H1 (cell line): Measurements from ENCODE around the gene FCMR. TPM values are rescaled to one million over a fixed set of nuclear protein-coding genes. Genes with fewer than 3 reads are reported as not detected.

Experiments used
- CTCF ChIA-PET: fragments of 300-600 bp; sonication (Branson Sonifier 250); formaldehyde crosslinking; loops from one replicate; lab custom pipeline; 2021; ENCODE audit not compliant: partially characterized antibody; lab: Charles Lee
- POLR2A ChIA-PET: fragments of 300-600 bp; sonication (Branson Sonifier 250); formaldehyde crosslinking; loops from one replicate; lab custom pipeline; 2021; ENCODE audit warnings: inconsistent platforms; ENCODE audit not compliant: partially characterized antibody; lab: Charles Lee
- DNase-seq, 2 experiments: peaks; one replicate each; pipeline versions ENCODE4 v3.0.0 to v3.0.0-alpha.2; 2010 to 2022; ENCODE audit warnings: low spot score in 2 of 2, low read depth in 1 of 2, mixed read lengths in 1 of 2
- FAIRE-seq: peaks from 2 replicates; lab custom pipeline; 2011; peaks lifted over from hg19 to GRCh38; lab: Jason Lieb, UNC
- H2AFZ ChIP-seq: 2 replicates; pipeline ENCODE4 v1.8.1; 2012; ENCODE audit warnings: low read length, inconsistent platforms
- H2AK5ac ChIP-seq: 2 replicates; pipeline ENCODE4 v1.6.1; 2013; ENCODE audit warnings: low read depth, low read length
- H2BK120ac ChIP-seq: replicated peaks from 2 replicates; pipeline ENCODE3; 2013; ENCODE audit warnings: low read depth, low read length, inconsistent platforms
- H2BK12ac ChIP-seq: 2 replicates; pipeline ENCODE4 v1.6.1; 2013; ENCODE audit warnings: low read depth, low read length
- H2BK15ac ChIP-seq: 2 replicates; pipeline ENCODE4 v1.6.1; 2013; ENCODE audit warnings: low read length
- H2BK20ac ChIP-seq: 2 replicates; pipeline ENCODE4 v1.6.1; 2013; ENCODE audit warnings: low read length
- H2BK5ac ChIP-seq: 2 replicates; pipeline ENCODE4 v1.6.1; 2013; ENCODE audit warnings: low read depth, low read length
- H3K14ac ChIP-seq: 2 replicates; pipeline ENCODE4 v1.6.1; 2013; ENCODE audit warnings: inconsistent platforms; ENCODE audit not compliant: insufficient read length
- H3K18ac ChIP-seq: 2 replicates; pipeline ENCODE4 v1.6.1; 2013; ENCODE audit warnings: low read length; ENCODE audit errors: extremely low read depth
- H3K23ac ChIP-seq: 2 replicates; pipeline ENCODE4 v1.6.1; 2013; ENCODE audit warnings: inconsistent platforms; ENCODE audit not compliant: insufficient read length
- H3K23me2 ChIP-seq: 2 replicates; pipeline ENCODE4 v1.6.1; 2013; ENCODE audit warnings: low read depth, low read length
- H3K27ac ChIP-seq: 2 replicates; pipeline ENCODE4 v1.6.1; 2011; ENCODE audit warnings: low read depth, low read length, inconsistent platforms
- H3K27me3 ChIP-seq, 4 experiments: replicated peaks in 1 of 4; 1 replicate in 1 of 4; 2 replicates in 3 of 4; pipeline versions ENCODE4 v1.6.1 to v1.8.1; 2011 to 2013; ENCODE audit warnings: low read length in 3 of 4, mild to moderate bottlenecking in 3 of 4, inconsistent platforms in 2 of 4, mixed read lengths in 2 of 4, moderate library complexity in 1 of 4; ENCODE audit not compliant: control insufficient read depth in 3 of 4, insufficient read depth in 3 of 4; ENCODE audit errors: extremely low read depth in 1 of 4
- H3K36me3 ChIP-seq, 4 experiments: 2 replicates each; pipeline versions ENCODE4 v1.6.1 to v1.8.1; 2011 to 2013; ENCODE audit warnings: mild to moderate bottlenecking in 4 of 4, low read length in 3 of 4, moderate library complexity in 2 of 4, control low read depth in 1 of 4, inconsistent platforms in 1 of 4; ENCODE audit not compliant: insufficient read depth in 4 of 4, control insufficient read depth in 2 of 4
- H3K4ac ChIP-seq: replicated peaks from 2 replicates; pipeline ENCODE3; 2013; ENCODE audit warnings: low read length, low read depth, mixed read lengths, inconsistent platforms; ENCODE audit not compliant: insufficient read length
- H3K4me1 ChIP-seq, 4 experiments: replicated peaks in 1 of 4; 1 replicate in 1 of 4; 2 replicates in 3 of 4; pipeline versions ENCODE4 v1.6.1 to v1.8.1; 2011 to 2013; ENCODE audit warnings: low read length in 3 of 4, inconsistent platforms in 2 of 4, mixed read lengths in 1 of 4; ENCODE audit not compliant: insufficient read depth in 4 of 4, control insufficient read depth in 3 of 4
- H3K4me2 ChIP-seq, 2 experiments: 2 replicates each; pipeline versions ENCODE4 v1.6.1 to v1.8.1; 2011 to 2013; ENCODE audit warnings: low read depth in 2 of 2, low read length in 2 of 2, control low read depth in 1 of 2, inconsistent platforms in 1 of 2, mild to moderate bottlenecking in 1 of 2; ENCODE audit not compliant: insufficient read depth in 1 of 2
- H3K4me3 ChIP-seq, 4 experiments: fragments of 200-600, 300-600 bp in 1 of 4; sonication (generic), shearing (Covaris generic), sonication (Bioruptor Twin) in 1 of 4; 2 replicates each; pipeline versions ENCODE4 v1.5.1 to v1.8.1; 2011 to 2016; ENCODE audit warnings: low read length in 4 of 4, low read depth in 3 of 4, control low read depth in 2 of 4, inconsistent platforms in 2 of 4, mild to moderate bottlenecking in 2 of 4, mixed read lengths in 1 of 4, moderate library complexity in 1 of 4; ENCODE audit not compliant: insufficient read depth in 2 of 4; ENCODE audit errors: extremely low read depth in 1 of 4
- H3K56ac ChIP-seq: replicated peaks from 2 replicates; pipeline ENCODE3; 2013; ENCODE audit warnings: low read depth, mild to moderate bottlenecking, mixed read lengths, low read length, inconsistent platforms; ENCODE audit not compliant: insufficient read length
- H3K79me1 ChIP-seq: 2 replicates; pipeline ENCODE4 v1.6.1; 2013; ENCODE audit warnings: low read depth, low read length, control low read depth
- H3K79me2 ChIP-seq, 2 experiments: 2 replicates each; pipeline versions ENCODE4 v1.6.1 to v1.8.1; 2012 to 2013; ENCODE audit warnings: low read length in 2 of 2, mild to moderate bottlenecking in 2 of 2, inconsistent platforms in 1 of 2; ENCODE audit not compliant: insufficient read depth in 2 of 2, control insufficient read depth in 1 of 2
- H3K9ac ChIP-seq, 4 experiments: replicated peaks in 1 of 4; 1 replicate in 1 of 4; 2 replicates in 3 of 4; pipeline versions ENCODE4 v1.6.1 to v1.8.1; 2011 to 2013; ENCODE audit warnings: low read depth in 3 of 4, low read length in 3 of 4, control low read depth in 2 of 4, mild to moderate bottlenecking in 2 of 4, moderate library complexity in 2 of 4, inconsistent platforms in 1 of 4; ENCODE audit errors: extremely low read depth in 1 of 4
- H3K9me3 ChIP-seq, 2 experiments: 2 replicates each; pipeline versions ENCODE4 v1.6.1 to v1.8.1; 2012 to 2013; ENCODE audit warnings: mild to moderate bottlenecking in 2 of 2, moderate library complexity in 2 of 2, control low read depth in 1 of 2, inconsistent platforms in 1 of 2, low read depth in 1 of 2, low read length in 1 of 2, mixed read lengths in 1 of 2; ENCODE audit not compliant: insufficient read depth in 2 of 2
- H4K20me1 ChIP-seq, 2 experiments: replicated peaks in 1 of 2; 2 replicates each; pipeline versions ENCODE3 to v1.8.1; 2011 to 2013; ENCODE audit warnings: inconsistent platforms in 2 of 2, low read length in 2 of 2, mild to moderate bottlenecking in 1 of 2; ENCODE audit not compliant: insufficient read depth in 2 of 2, control insufficient read depth in 1 of 2
- H4K5ac ChIP-seq: 2 replicates; pipeline ENCODE4 v1.6.1; 2013; ENCODE audit warnings: low read length, low read depth, mixed read lengths, inconsistent platforms; ENCODE audit not compliant: insufficient read length
- H4K8ac ChIP-seq: 2 replicates; pipeline ENCODE4 v1.8.0; 2013; ENCODE audit warnings: mild to moderate bottlenecking, moderate library complexity, low read length, inconsistent platforms; ENCODE audit not compliant: insufficient read depth; ENCODE audit errors: extremely low read depth
- H4K91ac ChIP-seq: replicated peaks from 2 replicates; pipeline ENCODE3; 2013; ENCODE audit warnings: low read length, mixed read lengths, inconsistent platforms; ENCODE audit not compliant: insufficient read length
- ATF3 ChIP-seq: IDR thresholded peaks from 2 replicates; pipeline ENCODE4 v1.6.1; 2011; ENCODE audit warnings: low read depth, mild to moderate bottlenecking, low read length; ENCODE audit not compliant: insufficient read depth
- CHD1 ChIP-seq: IDR thresholded peaks from 2 replicates; pipeline ENCODE4 v1.6.1; 2012; ENCODE audit warnings: low read depth, low read length, improper control_type of control experiment
- CREB1 ChIP-seq: IDR thresholded peaks from 2 replicates; pipeline ENCODE4 v1.6.1; 2012; ENCODE audit warnings: inconsistent platforms
- CTBP2 ChIP-seq: IDR thresholded peaks from 2 replicates; pipeline ENCODE4 v1.7.0; 2011; ENCODE audit warnings: borderline replicate concordance, mild to moderate bottlenecking, moderate library complexity, mixed read lengths, low read length; ENCODE audit not compliant: insufficient read depth, insufficient read length
- CTCF ChIP-seq, 3 experiments: IDR thresholded peaks; 1 replicate in 2 of 3; 2 replicates in 1 of 3; pipeline versions ENCODE4 v1.5.1 to v1.6.1; 2011; ENCODE audit warnings: low read length in 3 of 3, mild to moderate bottlenecking in 3 of 3, inconsistent platforms in 2 of 3, low read depth in 1 of 3, moderate library complexity in 1 of 3; ENCODE audit not compliant: insufficient read depth in 1 of 3; ENCODE audit errors: control extremely low read depth in 1 of 3
- HDAC6 ChIP-seq: IDR thresholded peaks from one replicate; pipeline ENCODE4 v1.7.1; 2012; ENCODE audit warnings: low read depth, mild to moderate bottlenecking, inconsistent platforms, low read length, moderate library complexity
- MAX ChIP-seq: IDR thresholded peaks from 2 replicates; pipeline ENCODE4 v1.6.1; 2012; ENCODE audit warnings: inconsistent platforms
- NANOG ChIP-seq: IDR thresholded peaks from 2 replicates; pipeline ENCODE4 v1.6.1; 2011; ENCODE audit warnings: low read length, low read depth, mild to moderate bottlenecking, inconsistent platforms; ENCODE audit not compliant: insufficient read depth, poor library complexity, severe bottlenecking
- NRF1 ChIP-seq: IDR thresholded peaks from 2 replicates; pipeline ENCODE4 v1.6.1; 2011; ENCODE audit warnings: mild to moderate bottlenecking, low read depth, low read length, improper control_type of control experiment
- POLR2A ChIP-seq, 2 experiments: IDR thresholded peaks; 1 replicate in 1 of 2; 2 replicates in 1 of 2; pipeline ENCODE4 v1.6.1; 2011; ENCODE audit warnings: low read depth in 2 of 2, low read length in 2 of 2, mild to moderate bottlenecking in 2 of 2; ENCODE audit errors: control extremely low read depth in 1 of 2
- SUZ12 ChIP-seq: fragments of 200-600 bp; sonication (generic); IDR thresholded peaks from 2 replicates; pipeline ENCODE4 v1.6.1; 2012; ENCODE audit warnings: mild to moderate bottlenecking, inconsistent platforms, low read length, moderate library complexity, mixed read lengths
- WGBS, 2 experiments: shearing (Covaris generic) in 1 of 2; methylation state at CpG; one replicate each; pipeline versions ENCODE4 v1.1.6 to v1.1.7; 2013 to 2015; ENCODE audit warnings: low lambda C conversion rate in 2 of 2, mixed read lengths in 2 of 2, inconsistent platforms in 1 of 2, low coverage in 1 of 2, missing lambda C conversion rate in 1 of 2; ENCODE audit not compliant: insufficient replicate concordance in 2 of 2, insufficient coverage in 1 of 2, insufficient read length in 1 of 2; ENCODE audit errors: extremely low coverage in 1 of 2, missing lambda C conversion rate in 1 of 2; 5-methylcytosine and 5-hydroxymethylcytosine counted together
- polyA plus RNA-seq, 7 experiments: library from polyadenylated mRNA; depleted of rRNA in 3 of 7; stranded (reverse) in 5 of 7; unstranded in 2 of 7; fragments of >200 nt in 5 of 7; fragments of 200-250 nt in 2 of 7; gene quantifications; 1 replicate in 5 of 7; 2 replicates in 1 of 7; 4 replicates in 1 of 7; pipeline versions ENCODE4 v1.2.1 to v1.2.3, GENCODE V29; 2011 to 2013; ENCODE audit warnings: missing spikeins in 2 of 7, mixed read lengths in 2 of 7
- total RNA-seq: library from RNA; stranded (reverse); fragmentation: NEBNext Ultra II Directional; extraction: Animal tissue kit (Norgen Biotek cat#: 25700); gene quantifications from 2 replicates; pipeline ENCODE4 v1.2.1, GENCODE V29; 2021

FCMR gene
- total and polyA plus RNA-seq, 2 of the 8 experiments (the other 6 are each of a cell fraction or from before 2014, with no cell fraction given) = 0.53 TPM; not detected in 1

- H2AK5ac ChIP-seq = no peak overlapping the region
- no peak overlapping the region for H4K5ac ChIP-seq
- no peak overlapping the region for H3K9ac ChIP-seq
- no peak overlapping the region for H3K27ac ChIP-seq
- no peaks in the 10 kb centered on the region for H3K79me2 ChIP-seq
- no peak overlapping the region for H2BK120ac ChIP-seq
- no peak overlapping the region for H2BK15ac ChIP-seq
- H3K4me2 ChIP-seq = no peak overlapping the region
- no peak for DNase-seq
- H3K36me3 ChIP-seq = no peaks in the 10 kb centered on the region
- H3K23ac ChIP-seq = no peak overlapping the region
- no peaks in the 10 kb centered on the region for H3K23me2 ChIP-seq
- H3K9me3 ChIP-seq = no peaks in the 10 kb centered on the region
- H4K8ac ChIP-seq = no peak overlapping the region
- no peak for FAIRE-seq
- no peaks in the 10 kb centered on the region for H3K79me1 ChIP-seq
- no peak overlapping the region for H3K4me3 ChIP-seq
- CTCF ChIA-PET = interaction anchor here (1.7 to 9.3 kb wide), 2 partner anchors 19 to 29 kb away, joined by 11 to 77 read pairs; no protein-coding TSS in a partner anchor
- H3K4me1 ChIP-seq = no peaks in the 10 kb centered on the region
- H3K4ac ChIP-seq = no peak overlapping the region
- WGBS, 2 experiments = 93% methylated on average over 2 of the region's 2 CpGs; no CpG with 5 or more reads in 1 of the 2 experiments
- no peak overlapping the region for H4K91ac ChIP-seq
- H2BK20ac ChIP-seq = no peak overlapping the region
- no peak overlapping the region for H3K14ac ChIP-seq
- POLR2A ChIA-PET = no interaction called here
- no peak overlapping the region for H2BK5ac ChIP-seq
- H3K18ac ChIP-seq = no peak overlapping the region
- no peaks in the 10 kb centered on the region for H4K20me1 ChIP-seq
- H3K56ac ChIP-seq = no peak overlapping the region
- H3K27me3 ChIP-seq = peaks cover 0 to 3% (median 0%) of the 10 kb centered on the region in 4 experiments; a peak in 1 of 7 replicates
- no peak overlapping the region for H2BK12ac ChIP-seq
- no peak overlapping the region for H2AFZ ChIP-seq
- TF ChIP-seq ATF3 = no peak
- no peak for TF ChIP-seq SUZ12
- no peak for TF ChIP-seq POLR2A (IDR thresholded peaks at IDR 0.05; ENCODE audit: control extremely low read depth in 1 of 2, low read depth in 2 of 2, low read length in 2 of 2)
- no peak for TF ChIP-seq NANOG
- TF ChIP-seq HDAC6 = no peak
- TF ChIP-seq CTBP2 = no peak
- TF ChIP-seq MAX = no peak
- TF ChIP-seq CREB1 = no peak
- no peak for TF ChIP-seq CHD1
- TF ChIP-seq NRF1 = no peak
- no peak for TF ChIP-seq CTCF (IDR thresholded peaks at IDR 0.05; ENCODE audit: control extremely low read depth in 1 of 3, insufficient read depth in 1 of 3, low read depth in 1 of 3, low read length in 3 of 3)
Measured at GRCh38 chr1:206953626-206954025, 31.9 kb upstream of the FCMR start.
